GM19372 (cell line): ENCODE results near the gene ZBTB24.

Experiments
- ATAC-seq: cut with Tn5 transposase; IDR thresholded peaks from one replicate; pipeline ENCODE4 v1.9.1; 2021; ENCODE audit warnings: mild to moderate bottlenecking, low read depth, moderate library complexity; ENCODE audit not compliant: unreplicated experiment

ZBTB24 gene

GRCh38 chr6:109434456-109434855, 48.6 kb downstream of the ZBTB24 start:
- ATAC-seq: no peak

- ATAC-seq: no peak
Measured at GRCh38 chr6:109429496-109429895, 53.5 kb downstream of the ZBTB24 start.

GRCh38 chr6:109428889-109429477, 54.0 kb downstream of the ZBTB24 start:
- no peak for ATAC-seq

- no peak for ATAC-seq
Measured at GRCh38 chr6:109424946-109425345, 58.1 kb downstream of the ZBTB24 start.

- ATAC-seq: no peak
Measured at GRCh38 chr6:109421184-109421583, 61.8 kb downstream of the ZBTB24 start.

GRCh38 chr6:109420751-109421150, 62.3 kb downstream of the ZBTB24 start:
- no peak for ATAC-seq

- ATAC-seq: no peak
Measured at GRCh38 chr6:109417646-109418045, 65.4 kb downstream of the ZBTB24 start.
